SKM-1 (cell line): ENCODE results near the gene USP20.
A peak's percentile ranks its signal among the peaks of the same experiment; 100 is the strongest.

Experiments
- DNase-seq: peaks from one replicate; lab custom pipeline; 2025; ENCODE audit not compliant: unreplicated experiment; lab: John Stamatoyannopoulos, UW

The USP20 gene

GRCh38 chr9:129823542-129823934, 11.7 kb upstream of the USP20 start:
- no peak for DNase-seq

- DNase-seq, result peak; percentile 90
Observed at GRCh38 chr9:129823935-129824601, 11.2 kb upstream of the USP20 start, which contains the start of gene TOR1A. TOR1A (minus strand) TSS chr9:129824136; CDS start chr9:129824085, 51 bp downstream.

GRCh38 chr9:129826344-129826743, 8.9 kb upstream of the USP20 start:
- DNase-seq, result no peak

GRCh38 chr9:129826759-129827158, 8.5 kb upstream of the USP20 start:
- no peak for DNase-seq

GRCh38 chr9:129828051-129828450, 7.2 kb upstream of the USP20 start:
- DNase-seq, result no peak

- DNase-seq, result no peak
Observed at GRCh38 chr9:129828969-129829368, 6.3 kb upstream of the USP20 start.

- no peak for DNase-seq
Observed at GRCh38 chr9:129832982-129833381, 2.3 kb upstream of the USP20 start.

GRCh38 chr9:129834489-129835127, 650 bp upstream of the USP20 start:
- no peak for DNase-seq

GRCh38 chr9:129835860-129836223, 584 bp downstream of the USP20 start:
- no peak for DNase-seq

- DNase-seq, result no peak
Observed at GRCh38 chr9:129836311-129837007, 1.2 kb downstream of the USP20 start.

- no peak for DNase-seq
Observed at GRCh38 chr9:129838707-129839259, 3.5 kb downstream of the USP20 start.

- DNase-seq, result no peak
Observed at GRCh38 chr9:129839324-129840023, 4.2 kb downstream of the USP20 start.

GRCh38 chr9:129840034-129840433, 4.8 kb downstream of the USP20 start:
- no peak for DNase-seq

- no peak for DNase-seq
Observed at GRCh38 chr9:129841071-129841470, 5.8 kb downstream of the USP20 start.

- DNase-seq, result no peak
Observed at GRCh38 chr9:129845373-129845772, 10.1 kb downstream of the USP20 start.

GRCh38 chr9:129848712-129849441, 13.6 kb downstream of the USP20 start:
- no peak for DNase-seq

GRCh38 chr9:129849901-129850300, 14.6 kb downstream of the USP20 start:
- DNase-seq, result no peak

- no peak for DNase-seq
Observed at GRCh38 chr9:129850821-129851550, 15.7 kb downstream of the USP20 start.

GRCh38 chr9:129851821-129852220, 16.6 kb downstream of the USP20 start:
- no peak for DNase-seq

GRCh38 chr9:129852579-129852978, 17.3 kb downstream of the USP20 start:
- DNase-seq, result no peak
